ENCODE data around the gene PSG7. TPM values are rescaled to one million over a fixed set of nuclear protein-coding genes. Genes with fewer than 3 reads are reported as not detected.
"Not testable (repeated sequence)": the region's sequence is repeated elsewhere in the genome, so short reads cannot be mapped to it uniquely, and the experiment has no call there.

The PSG7 gene
- total and polyA plus RNA-seq, 7 experiments from 2014 or later = not detected

GRCh38 chr19:42917634-42918033 is 19.4 kb downstream of the PSG7 start, which contains the start of gene PSG6:
Gene PSG6 (minus strand): TSS chr19:42917894. CDS start chr19:42917792, 102 bp downstream.
- H3K27me3 ChIP-seq (ENCODE audit: control insufficient read depth in 2 of 2, insufficient read depth in 2 of 2, low read length in 2 of 2); H3K36me3 Mint-ChIP-seq; H3K9me3 Mint-ChIP-seq; DNase-seq; H3K9me3 ChIP-seq (ENCODE audit: control insufficient read depth in 2 of 3, low read length in 3 of 3); H3K4me3 Mint-ChIP-seq; CTCF ChIA-PET; H3K4me3 ChIP-seq (ENCODE audit: low read length); ATAC-seq; H3K4me1 Mint-ChIP-seq; H3K36me3 ChIP-seq (ENCODE audit: control insufficient read depth in 2 of 3, insufficient read depth in 3 of 3, low read length in 3 of 3); intact Hi-C loops (cut with micrococcal nuclease); H3K27ac ChIP-seq (ENCODE audit: low read depth, low read length); POLR2A ChIA-PET; H3K27ac Mint-ChIP-seq; H3K4me1 ChIP-seq (ENCODE audit: control insufficient read depth in 2 of 2, insufficient read depth in 2 of 2, low read length in 2 of 2): not testable (repeated sequence)
- peaks cover 0 to 25% (median 15%) of the 10 kb centered on the region in 5 donors for H3K27me3 Mint-ChIP-seq

GRCh38 chr19:42916931-42917330 is 20.1 kb downstream of the PSG7 start:
- H3K4me3 Mint-ChIP-seq; H3K27ac Mint-ChIP-seq; H3K27ac ChIP-seq (ENCODE audit: low read depth, low read length); H3K36me3 Mint-ChIP-seq; intact Hi-C loops (cut with micrococcal nuclease); POLR2A ChIA-PET; ATAC-seq; H3K4me3 ChIP-seq (ENCODE audit: low read length); H3K9me3 ChIP-seq (ENCODE audit: control insufficient read depth in 2 of 3, low read length in 3 of 3); H3K4me1 Mint-ChIP-seq; H3K9me3 Mint-ChIP-seq; H3K27me3 ChIP-seq (ENCODE audit: control insufficient read depth in 2 of 2, insufficient read depth in 2 of 2, low read length in 2 of 2); CTCF ChIA-PET; H3K4me1 ChIP-seq (ENCODE audit: control insufficient read depth in 2 of 2, insufficient read depth in 2 of 2, low read length in 2 of 2); DNase-seq; H3K36me3 ChIP-seq (ENCODE audit: control insufficient read depth in 2 of 3, insufficient read depth in 3 of 3, low read length in 3 of 3): not testable (repeated sequence)
- H3K27me3 Mint-ChIP-seq = peaks cover 0 to 22% (median 12%) of the 10 kb centered on the region in 5 donors

GRCh38 chr19:42913516-42913915 is 23.5 kb downstream of the PSG7 start:
- H3K9me3 ChIP-seq (ENCODE audit: control insufficient read depth in 2 of 3, low read length in 3 of 3); H3K36me3 Mint-ChIP-seq; H3K4me1 Mint-ChIP-seq; H3K27ac ChIP-seq (ENCODE audit: low read depth, low read length); H3K27me3 ChIP-seq (ENCODE audit: control insufficient read depth in 2 of 2, insufficient read depth in 2 of 2, low read length in 2 of 2); H3K4me3 ChIP-seq (ENCODE audit: low read length); POLR2A ChIA-PET; intact Hi-C loops (cut with micrococcal nuclease); CTCF ChIA-PET; H3K36me3 ChIP-seq (ENCODE audit: control insufficient read depth in 2 of 3, insufficient read depth in 3 of 3, low read length in 3 of 3); H3K4me1 ChIP-seq (ENCODE audit: control insufficient read depth in 2 of 2, insufficient read depth in 2 of 2, low read length in 2 of 2); H3K27ac Mint-ChIP-seq; ATAC-seq; H3K9me3 Mint-ChIP-seq; DNase-seq; H3K4me3 Mint-ChIP-seq: not testable (repeated sequence)
- H3K27me3 Mint-ChIP-seq = peaks cover 0 to 16% (median 11%) of the 10 kb centered on the region in 5 donors

- intact Hi-C loops (cut with micrococcal nuclease); CTCF ChIA-PET; H3K4me3 ChIP-seq (ENCODE audit: low read length); DNase-seq; H3K27me3 ChIP-seq (ENCODE audit: control insufficient read depth in 2 of 2, insufficient read depth in 2 of 2, low read length in 2 of 2); H3K4me1 ChIP-seq (ENCODE audit: control insufficient read depth in 2 of 2, insufficient read depth in 2 of 2, low read length in 2 of 2); H3K36me3 ChIP-seq (ENCODE audit: control insufficient read depth in 2 of 3, insufficient read depth in 3 of 3, low read length in 3 of 3); H3K4me3 Mint-ChIP-seq; POLR2A ChIA-PET; H3K4me1 Mint-ChIP-seq; H3K27ac Mint-ChIP-seq; H3K27ac ChIP-seq (ENCODE audit: low read depth, low read length); H3K9me3 Mint-ChIP-seq; ATAC-seq; H3K9me3 ChIP-seq (ENCODE audit: control insufficient read depth in 2 of 3, low read length in 3 of 3); H3K36me3 Mint-ChIP-seq: not testable (repeated sequence)
- H3K27me3 Mint-ChIP-seq = peaks cover 0 to 12% (median 11%) of the 10 kb centered on the region in 5 donors
Observed at GRCh38 chr19:42912941-42913340, 24.1 kb downstream of the PSG7 start.

GRCh38 chr19:42911731-42912130 is 25.3 kb downstream of the PSG7 start:
- H3K27ac ChIP-seq (ENCODE audit: low read depth, low read length); H3K27me3 ChIP-seq (ENCODE audit: control insufficient read depth in 2 of 2, insufficient read depth in 2 of 2, low read length in 2 of 2); H3K9me3 ChIP-seq (ENCODE audit: control insufficient read depth in 2 of 3, low read length in 3 of 3); H3K4me3 ChIP-seq (ENCODE audit: low read length); ATAC-seq; H3K4me1 ChIP-seq (ENCODE audit: control insufficient read depth in 2 of 2, insufficient read depth in 2 of 2, low read length in 2 of 2); intact Hi-C loops (cut with micrococcal nuclease); CTCF ChIA-PET; H3K9me3 Mint-ChIP-seq; H3K36me3 Mint-ChIP-seq; H3K4me3 Mint-ChIP-seq; DNase-seq; H3K4me1 Mint-ChIP-seq; H3K36me3 ChIP-seq (ENCODE audit: control insufficient read depth in 2 of 3, insufficient read depth in 3 of 3, low read length in 3 of 3); POLR2A ChIA-PET; H3K27ac Mint-ChIP-seq: not testable (repeated sequence)
- H3K27me3 Mint-ChIP-seq = peaks cover 0 to 21% (median 11%) of the 10 kb centered on the region in 5 donors

- H3K36me3 Mint-ChIP-seq; H3K27ac ChIP-seq (ENCODE audit: low read depth, low read length); H3K4me3 Mint-ChIP-seq; H3K36me3 ChIP-seq (ENCODE audit: control insufficient read depth in 2 of 3, insufficient read depth in 3 of 3, low read length in 3 of 3); DNase-seq; H3K9me3 Mint-ChIP-seq; H3K27ac Mint-ChIP-seq; H3K9me3 ChIP-seq (ENCODE audit: control insufficient read depth in 2 of 3, low read length in 3 of 3); H3K4me1 Mint-ChIP-seq; intact Hi-C loops (cut with micrococcal nuclease); ATAC-seq; H3K4me3 ChIP-seq (ENCODE audit: low read length); POLR2A ChIA-PET; CTCF ChIA-PET; H3K4me1 ChIP-seq (ENCODE audit: control insufficient read depth in 2 of 2, insufficient read depth in 2 of 2, low read length in 2 of 2); H3K27me3 ChIP-seq (ENCODE audit: control insufficient read depth in 2 of 2, insufficient read depth in 2 of 2, low read length in 2 of 2): not testable (repeated sequence)
- H3K27me3 Mint-ChIP-seq = peaks cover 0 to 35% (median 28%) of the 10 kb centered on the region in 5 donors
Observed at GRCh38 chr19:42906162-42906561, 30.8 kb downstream of the PSG7 start.

GRCh38 chr19:42900561-42900960 is 36.4 kb downstream of the PSG7 start:
- H3K36me3 Mint-ChIP-seq; H3K27ac Mint-ChIP-seq; H3K4me1 ChIP-seq (ENCODE audit: control insufficient read depth in 2 of 2, insufficient read depth in 2 of 2, low read length in 2 of 2); H3K4me3 ChIP-seq (ENCODE audit: low read length); H3K27me3 ChIP-seq (ENCODE audit: control insufficient read depth in 2 of 2, insufficient read depth in 2 of 2, low read length in 2 of 2); CTCF ChIA-PET; H3K9me3 ChIP-seq (ENCODE audit: control insufficient read depth in 2 of 3, low read length in 3 of 3); H3K4me1 Mint-ChIP-seq; ATAC-seq; H3K4me3 Mint-ChIP-seq; POLR2A ChIA-PET; DNase-seq; intact Hi-C loops (cut with micrococcal nuclease); H3K36me3 ChIP-seq (ENCODE audit: control insufficient read depth in 2 of 3, insufficient read depth in 3 of 3, low read length in 3 of 3); H3K27ac ChIP-seq (ENCODE audit: low read depth, low read length): not testable (repeated sequence)
- Mint-ChIP-seq H3K9me3 (peaks cover 0 to 26% (median 4%) of the 10 kb centered on the region in 11 donors), H3K27me3 (peaks cover 0 to 55% (median 35%) of the 10 kb centered on the region in 5 donors)
